ENCODE measurements around the gene PLXDC2.

PLXDC2 gene

DNA sequence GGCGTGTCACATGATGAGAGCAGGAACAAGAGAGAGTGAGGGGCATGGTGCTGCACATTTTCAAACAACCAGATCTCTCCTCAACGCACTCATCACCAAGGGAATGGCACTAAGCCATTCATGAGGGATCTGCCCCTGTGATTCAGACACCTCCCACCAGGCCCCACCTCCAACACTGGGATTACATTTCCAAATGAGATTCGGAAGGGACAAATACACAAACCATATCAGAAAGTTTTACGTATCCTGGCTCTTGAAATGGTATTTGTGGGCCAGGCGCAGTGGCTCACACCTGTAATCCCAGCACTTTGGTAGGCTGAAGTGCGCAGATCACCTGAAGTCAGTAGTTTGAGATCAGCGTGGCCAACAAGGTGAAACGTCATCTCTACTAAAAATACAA is 189.4 kb downstream of the PLXDC2 start:
- no peak for DNase-seq (ENCODE audit: low read depth)
- H3K4me3 ChIP-seq (ENCODE audit: low read length), result no peak overlapping the region
- TF ChIP-seq CTCF (conservative IDR thresholded peaks at IDR 0.05; ENCODE audit: low read depth, low read length), result no peak

- no peak for DNase-seq (ENCODE audit: low read depth)
- H3K4me3 ChIP-seq (ENCODE audit: low read length), result no peak overlapping the region
- no peak for TF ChIP-seq CTCF (conservative IDR thresholded peaks at IDR 0.05; ENCODE audit: low read depth, low read length)
Measured at GRCh38 chr10:20006169-20006870, 190.1 kb downstream of the PLXDC2 start.

- TF ChIP-seq CTCF (conservative IDR thresholded peaks at IDR 0.05; ENCODE audit: low read depth, low read length), result no peak
- H3K4me3 ChIP-seq (ENCODE audit: low read length), result no peak overlapping the region
- peak; percentile 67 for DNase-seq (ENCODE audit: low read depth)
Measured at GRCh38 chr10:20007426-20007825, 191.2 kb downstream of the PLXDC2 start.

GRCh38 chr10:20013991-20014750 is 197.9 kb downstream of the PLXDC2 start:
- no peak for TF ChIP-seq CTCF (conservative IDR thresholded peaks at IDR 0.05; ENCODE audit: low read depth, low read length)
- DNase-seq (ENCODE audit: low read depth), result no peak
- H3K4me3 ChIP-seq (ENCODE audit: low read length), result no peak overlapping the region

DNA sequence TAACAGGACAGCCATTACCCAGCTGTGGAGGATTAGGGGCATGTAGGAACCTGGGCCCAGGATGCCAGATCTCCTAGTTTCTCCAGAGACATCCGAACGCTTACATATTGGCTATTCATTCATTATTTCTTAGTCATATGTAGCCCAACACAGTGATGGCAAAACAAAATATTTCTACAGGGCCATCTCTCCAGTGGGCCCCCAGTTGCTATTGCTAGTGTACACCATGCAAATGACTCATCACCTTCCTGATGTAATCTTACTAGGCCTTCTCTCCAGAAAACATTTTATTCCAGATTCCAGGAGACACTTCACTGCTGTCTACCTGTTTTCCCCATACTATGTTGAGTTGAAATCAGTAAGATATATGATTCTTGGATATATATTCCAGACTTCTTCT is 201.7 kb downstream of the PLXDC2 start:
- H3K4me3 ChIP-seq (ENCODE audit: low read length), result no peak overlapping the region
- no peak for TF ChIP-seq CTCF (conservative IDR thresholded peaks at IDR 0.05; ENCODE audit: low read depth, low read length)
- DNase-seq (ENCODE audit: low read depth), result no peak

DNA sequence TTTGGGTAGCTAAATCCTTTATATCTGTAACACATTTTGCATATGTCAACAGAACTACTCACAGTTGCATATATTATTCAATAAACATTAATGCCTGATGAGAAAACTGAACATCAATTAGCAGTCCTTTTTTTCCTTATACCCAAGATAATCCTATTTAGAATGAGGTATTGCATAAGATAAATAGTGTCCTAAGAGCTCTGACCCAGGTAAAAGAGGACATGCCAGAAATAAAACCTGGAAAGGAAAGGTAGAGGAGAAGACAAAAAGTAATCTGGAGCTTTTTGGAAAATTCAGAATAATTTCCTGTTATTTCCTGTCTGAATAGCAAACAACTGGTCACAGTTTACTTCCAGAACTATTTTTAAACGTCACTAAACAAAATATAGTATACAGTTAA is 204.4 kb downstream of the PLXDC2 start:
- DNase-seq (ENCODE audit: low read depth), result no peak
- H3K4me3 ChIP-seq (ENCODE audit: low read length), result no peak overlapping the region
- no peak for TF ChIP-seq CTCF (conservative IDR thresholded peaks at IDR 0.05; ENCODE audit: low read depth, low read length)

DNA sequence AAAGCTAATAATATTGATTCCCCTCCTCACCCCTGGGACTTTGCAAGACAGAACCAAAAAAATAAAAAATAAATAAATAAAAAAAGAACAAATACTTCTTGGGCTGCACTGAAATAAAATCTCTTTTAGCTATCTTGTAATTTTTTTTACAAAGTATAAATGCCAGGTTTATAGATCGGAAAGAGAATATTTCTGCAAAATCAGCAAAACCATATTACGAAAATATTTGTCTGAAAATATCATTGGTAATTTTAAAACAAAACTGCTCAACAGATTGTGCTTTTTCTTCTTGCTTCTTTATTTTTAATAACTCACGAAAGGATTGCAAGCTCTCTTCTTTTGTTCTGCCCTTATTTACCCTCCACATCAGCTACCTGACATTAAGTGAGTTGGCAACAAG is 213.3 kb downstream of the PLXDC2 start:
- no peak overlapping the region for H3K4me3 ChIP-seq (ENCODE audit: low read length)
- TF ChIP-seq CTCF (conservative IDR thresholded peaks at IDR 0.05; ENCODE audit: low read depth, low read length), result no peak
- no peak for DNase-seq (ENCODE audit: low read depth)
